ENCODE data around the gene BIVM. TPM values are rescaled to one million over a fixed set of nuclear protein-coding genes. Genes with fewer than 3 reads are reported as not detected.
A peak's percentile ranks its signal among the peaks of the same experiment; 100 is the strongest.

The BIVM gene
- polyA plus RNA-seq, 3 donors, result 0.76 to 1.1 (median 0.81) TPM

DNA sequence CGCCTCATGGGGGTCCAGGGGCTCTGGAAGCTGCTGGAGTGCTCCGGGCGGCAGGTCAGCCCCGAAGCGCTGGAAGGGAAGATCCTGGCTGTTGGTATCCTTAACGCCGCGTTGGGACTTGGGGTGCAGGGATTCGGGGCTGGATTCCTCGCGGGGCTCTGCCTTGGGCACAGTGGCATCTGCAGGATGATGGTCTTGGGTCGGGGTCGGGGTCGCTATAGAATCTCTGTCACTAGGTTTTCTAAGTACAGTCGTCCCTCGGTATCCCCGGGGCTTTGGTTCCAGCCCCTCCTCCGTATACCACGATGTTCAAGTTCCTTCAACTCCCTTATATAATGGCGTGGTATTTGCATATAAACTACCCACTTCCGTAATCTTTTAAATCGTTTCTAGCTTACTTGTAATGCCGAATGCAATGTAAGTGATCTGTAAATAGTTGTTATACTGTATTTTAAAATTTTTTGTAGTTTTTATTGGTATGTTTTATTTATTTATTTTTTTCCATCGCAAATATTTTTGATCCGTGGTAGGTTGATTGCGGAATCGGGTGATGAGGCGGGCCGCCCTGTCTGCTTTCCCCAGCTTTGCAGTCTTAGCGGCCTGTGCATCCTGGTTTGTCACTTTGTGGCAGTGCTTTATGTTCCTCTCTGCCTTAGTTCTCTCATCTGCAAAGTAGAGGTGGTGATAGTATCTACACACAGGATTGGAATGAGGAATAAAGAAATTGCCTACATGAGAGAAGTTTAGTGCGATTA is 47.5 kb downstream of the BIVM start:
- Histone ChIP-seq H3K4me3 (replicated peaks in 1 of 3; ENCODE audit: low read depth in 2 of 3, low read length in 3 of 3) (peak overlapping the region; percentile 72 to 97 (median 91)), H4K20me1 (ENCODE audit: insufficient read depth, low read length) (peaks cover 44% of the 10 kb centered on the region), H3K4me1 (ENCODE audit: control insufficient read depth in 1 of 2, insufficient read depth in 2 of 2, low read length in 2 of 2) (peaks cover 15 to 22% of the 10 kb centered on the region in 2 donors), H3K4me2 (replicated peaks; ENCODE audit: extremely low read depth, low read length, poor library complexity, severe bottlenecking) (peak overlapping the region; percentile 86), H2AFZ (ENCODE audit: insufficient read depth, low read depth, low read length, poor library complexity, severe bottlenecking) (peak overlapping the region; percentile 96), H3K79me2 (ENCODE audit: insufficient read depth, low read length) (peaks cover 53% of the 10 kb centered on the region), H3K27ac (ENCODE audit: low read depth in 1 of 2, low read length in 2 of 2) (peak overlapping the region; percentile 97 to 98), H3K27me3 (ENCODE audit: control insufficient read depth in 2 of 2, insufficient read depth in 2 of 2, low read length in 2 of 2) (no peaks in the 10 kb centered on the region), H3K9me3 (replicated peaks in 1 of 2; ENCODE audit: control insufficient read depth in 1 of 2, insufficient read depth in 1 of 2, low read length in 2 of 2) (no peaks in the 10 kb centered on the region), H3K36me3 (replicated peaks in 1 of 2; ENCODE audit: control insufficient read depth in 1 of 2, insufficient read depth in 2 of 2, low read length in 2 of 2) (peaks cover 0 to 20% of the 10 kb centered on the region in 2 donors), H3K9ac (ENCODE audit: insufficient read depth, low read length, poor library complexity, severe bottlenecking) (peak overlapping the region; percentile 99)
- Mint-ChIP-seq H3K4me3 (peak overlapping the region; percentile 92 to 93), H3K36me3 (peaks cover 10 to 20% of the 10 kb centered on the region in 2 donors), H3K9me3 (no peaks in the 10 kb centered on the region), H3K27ac (peak overlapping the region; percentile 96 to 99 (median 98)), H3K4me1 (peaks cover 21% of the 10 kb centered on the region), H3K27me3 (ENCODE audit: low read depth in 3 of 3) (peaks cover 0 to 3% (median 0%) of the 10 kb centered on the region in 3 donors)
- intact Hi-C loops (cut with micrococcal nuclease), result loop anchor here (2.0 to 5.0 kb wide), 5 partner anchors 74 to 264 kb away; partner anchors contain the start of genes TPP2 (in 2 of the 2) and TEX30 (in 1 of the 2)
- 0% methylated on average over 19 of the region's 31 CpGs for WGBS (ENCODE audit: insufficient coverage)
- TF ChIP-seq, protein P1, sequence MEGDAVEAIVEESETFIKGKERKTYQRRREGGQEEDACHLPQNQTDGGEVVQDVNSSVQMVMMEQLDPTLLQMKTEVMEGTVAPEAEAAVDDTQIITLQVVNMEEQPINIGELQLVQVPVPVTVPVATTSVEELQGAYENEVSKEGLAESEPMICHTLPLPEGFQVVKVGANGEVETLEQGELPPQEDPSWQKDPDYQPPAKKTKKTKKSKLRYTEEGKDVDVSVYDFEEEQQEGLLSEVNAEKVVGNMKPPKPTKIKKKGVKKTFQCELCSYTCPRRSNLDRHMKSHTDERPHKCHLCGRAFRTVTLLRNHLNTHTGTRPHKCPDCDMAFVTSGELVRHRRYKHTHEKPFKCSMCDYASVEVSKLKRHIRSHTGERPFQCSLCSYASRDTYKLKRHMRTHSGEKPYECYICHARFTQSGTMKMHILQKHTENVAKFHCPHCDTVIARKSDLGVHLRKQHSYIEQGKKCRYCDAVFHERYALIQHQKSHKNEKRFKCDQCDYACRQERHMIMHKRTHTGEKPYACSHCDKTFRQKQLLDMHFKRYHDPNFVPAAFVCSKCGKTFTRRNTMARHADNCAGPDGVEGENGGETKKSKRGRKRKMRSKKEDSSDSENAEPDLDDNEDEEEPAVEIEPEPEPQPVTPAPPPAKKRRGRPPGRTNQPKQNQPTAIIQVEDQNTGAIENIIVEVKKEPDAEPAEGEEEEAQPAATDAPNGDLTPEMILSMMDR (IDR thresholded peaks at IDR 0.05), result no peak
- DNase-seq, result peak; percentile 60 to 64 (median 62)

DNA sequence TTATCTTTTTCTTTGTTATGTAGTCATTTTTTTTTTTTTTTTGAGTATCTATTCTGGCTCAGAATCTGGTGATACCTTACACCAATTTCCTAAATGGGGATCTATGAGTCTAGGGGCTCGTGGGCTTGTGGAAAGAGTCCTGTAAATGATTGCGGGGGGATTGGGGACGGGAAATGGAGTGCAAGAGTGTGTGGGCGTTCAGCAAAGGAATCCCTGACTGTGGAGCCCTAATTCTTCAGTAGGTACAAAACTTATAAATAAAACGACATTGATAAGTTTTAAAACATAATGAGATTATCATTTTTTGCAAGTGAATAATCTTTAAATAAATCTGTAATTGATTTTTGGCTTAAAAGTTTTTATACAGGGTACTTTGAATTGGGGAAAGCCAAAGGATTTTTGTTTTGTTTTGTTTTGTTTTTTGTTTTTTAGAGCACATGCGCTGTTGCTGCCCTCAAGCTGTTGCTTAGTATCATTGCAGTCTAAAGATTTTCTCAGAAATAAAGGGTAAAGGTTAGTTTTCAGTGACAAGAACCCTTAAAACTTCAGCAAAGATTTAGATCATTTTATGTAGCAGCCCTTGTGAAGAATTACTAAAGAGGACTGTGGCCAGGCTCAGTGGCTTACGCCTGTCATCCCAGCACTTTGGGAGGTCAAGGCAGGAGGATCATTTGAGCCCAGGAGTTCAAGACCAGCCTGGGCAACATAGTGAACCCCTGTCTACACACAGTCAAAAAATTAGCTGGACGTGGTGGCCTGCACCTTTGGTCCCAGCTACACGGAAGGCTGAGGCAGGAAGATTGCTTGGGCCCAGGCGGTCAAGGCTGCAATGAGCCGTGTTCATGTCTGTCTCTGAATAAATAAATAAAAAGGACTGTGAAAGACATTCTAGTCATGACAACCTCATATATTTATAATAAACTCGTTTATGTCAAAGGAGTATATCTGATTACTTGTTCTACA is 48.6 kb downstream of the BIVM start:
- peak overlapping the region; percentile 92 to 93 for H3K4me3 Mint-ChIP-seq
- no peaks in the 10 kb centered on the region for H3K9me3 ChIP-seq (replicated peaks in 1 of 2; ENCODE audit: control insufficient read depth in 1 of 2, insufficient read depth in 1 of 2, low read length in 2 of 2)
- peak; percentile 13 to 24 (median 23) for DNase-seq
- H3K36me3 ChIP-seq (replicated peaks in 1 of 2; ENCODE audit: control insufficient read depth in 1 of 2, insufficient read depth in 2 of 2, low read length in 2 of 2), result peaks cover 7 to 31% of the 10 kb centered on the region in 2 donors
- 37% methylated on average over 3 of the region's 12 CpGs for WGBS (ENCODE audit: insufficient coverage)
- peaks cover 15 to 22% of the 10 kb centered on the region in 2 donors for H3K4me1 ChIP-seq (ENCODE audit: control insufficient read depth in 1 of 2, insufficient read depth in 2 of 2, low read length in 2 of 2)
- peaks cover 14 to 30% of the 10 kb centered on the region in 2 donors for H3K36me3 Mint-ChIP-seq
- TF ChIP-seq, protein P1 (IDR thresholded peaks at IDR 0.05), result peak; percentile 83
- H3K4me2 ChIP-seq (replicated peaks; ENCODE audit: extremely low read depth, low read length, poor library complexity, severe bottlenecking), result peak overlapping the region; percentile 86
- intact Hi-C loops (cut with micrococcal nuclease), result loop anchor here (2.0 to 5.0 kb wide), 5 partner anchors 75 to 265 kb away; partner anchors contain the start of genes TPP2 (in 2 of the 2) and TEX30 (in 1 of the 2)
- peak overlapping the region; percentile 96 for H2AFZ ChIP-seq (ENCODE audit: insufficient read depth, low read depth, low read length, poor library complexity, severe bottlenecking)
- H3K4me1 Mint-ChIP-seq, result peaks cover 21% of the 10 kb centered on the region
- H3K27ac ChIP-seq (ENCODE audit: low read depth in 1 of 2, low read length in 2 of 2), result peak overlapping the region in 1 of 2 donors; percentile 98
- peaks cover 0 to 3% (median 0%) of the 10 kb centered on the region in 3 donors for H3K27me3 Mint-ChIP-seq (ENCODE audit: low read depth in 3 of 3)
- no peaks in the 10 kb centered on the region for H3K9me3 Mint-ChIP-seq
- peak overlapping the region; percentile 72 to 97 (median 91) for H3K4me3 ChIP-seq (replicated peaks in 1 of 3; ENCODE audit: low read depth in 2 of 3, low read length in 3 of 3)
- peak overlapping the region; percentile 96 to 99 (median 98) for H3K27ac Mint-ChIP-seq
- no peaks in the 10 kb centered on the region for H3K27me3 ChIP-seq (ENCODE audit: control insufficient read depth in 2 of 2, insufficient read depth in 2 of 2, low read length in 2 of 2)
- peaks cover 63% of the 10 kb centered on the region for H3K79me2 ChIP-seq (ENCODE audit: insufficient read depth, low read length)
- H3K9ac ChIP-seq (ENCODE audit: insufficient read depth, low read length, poor library complexity, severe bottlenecking), result peak overlapping the region; percentile 99
- peaks cover 52% of the 10 kb centered on the region for H4K20me1 ChIP-seq (ENCODE audit: insufficient read depth, low read length)

Measured in CD14-positive monocyte (primary cell).